Right atrium auricular region (tissue), 2 donors: ENCODE measurements around the gene NR4A2. TPM values are rescaled to one million over a fixed set of nuclear protein-coding genes. Genes with fewer than 3 reads are reported as not detected.

Experiments used
- DNase-seq: peaks from one replicate; pipeline ENCODE4 v3.0.0-alpha.2; 2019; ENCODE audit warnings: low spot score
- H3K27ac ChIP-seq, 2 donors: fragments of 200-600 bp; sonication (generic); 1 replicate in 1 of 2; 2 replicates in 1 of 2; pipeline ENCODE4 v1.5.1; 2016 to 2019
- H3K27me3 ChIP-seq, 2 donors: fragments of 200-600 bp; sonication (generic); one replicate each; pipeline versions ENCODE4 v1.5.1 to v1.6.0; 2017 to 2019
- H3K36me3 ChIP-seq: fragments of 200-600 bp; sonication (generic); one replicate; pipeline ENCODE4 v1.5.1; 2016
- H3K4me1 ChIP-seq, 2 donors: fragments of 200-600 bp; sonication (generic); one replicate each; pipeline versions ENCODE4 v1.5.1 to v1.6.0; 2017 to 2019
- H3K4me3 ChIP-seq, 2 donors: fragments of 200-600 bp; sonication (generic); 1 replicate in 1 of 2; 2 replicates in 1 of 2; pipeline ENCODE4 v1.5.1; 2017 to 2019; ENCODE audit warnings: mild to moderate bottlenecking in 1 of 2, moderate library complexity in 1 of 2
- H3K9me3 ChIP-seq, 2 donors: fragments of 200-600 bp; sonication (generic); one replicate each; pipeline ENCODE4 v1.5.1; 2019
- total RNA-seq, 2 donors: library from RNA; depleted of rRNA; stranded (reverse); fragments of >200 nt; gene quantifications; one replicate each; pipeline ENCODE4 v1.1.0, GENCODE V29; 2016
- TF ChIP-seq, protein P1 (sequence below), 2 donors: fragments of 200-600 bp; sonication (generic); IDR thresholded peaks; one replicate each; pipeline ENCODE4 v1.5.1; 2019; ENCODE audit warnings: antibody characterized with exemption in 2 of 2

The NR4A2 gene
- total RNA-seq, 2 donors from 2014 or later: 3.7 to 8.9 TPM

DNA sequence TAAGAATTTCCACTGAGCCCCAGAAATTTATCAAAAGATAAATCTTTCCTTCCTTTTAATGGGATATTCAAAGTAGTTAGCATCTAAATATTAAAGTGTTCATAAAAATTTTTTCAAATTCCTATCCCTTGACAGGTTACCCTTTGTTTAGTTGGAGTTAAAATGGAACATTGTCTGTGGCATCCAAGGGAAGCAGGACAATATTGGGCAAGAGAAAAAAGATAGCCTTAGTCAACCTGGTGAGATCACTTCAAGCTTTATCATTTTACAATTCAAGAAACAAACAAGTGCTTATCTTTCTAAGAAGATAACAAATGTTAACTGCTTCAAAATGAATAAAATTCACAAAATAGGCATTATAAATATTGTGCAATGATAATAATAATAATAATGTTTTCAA lies 21.7 kb downstream of the NR4A2 start:
- Histone ChIP-seq H3K27ac (no peak overlapping the region), H3K4me3 (no peak overlapping the region), H3K4me1 (no peaks in the 10 kb centered on the region), H3K27me3 (no peaks in the 10 kb centered on the region), H3K36me3 (no peaks in the 10 kb centered on the region), H3K9me3 (no peaks in the 10 kb centered on the region)
- TF ChIP-seq, protein P1, sequence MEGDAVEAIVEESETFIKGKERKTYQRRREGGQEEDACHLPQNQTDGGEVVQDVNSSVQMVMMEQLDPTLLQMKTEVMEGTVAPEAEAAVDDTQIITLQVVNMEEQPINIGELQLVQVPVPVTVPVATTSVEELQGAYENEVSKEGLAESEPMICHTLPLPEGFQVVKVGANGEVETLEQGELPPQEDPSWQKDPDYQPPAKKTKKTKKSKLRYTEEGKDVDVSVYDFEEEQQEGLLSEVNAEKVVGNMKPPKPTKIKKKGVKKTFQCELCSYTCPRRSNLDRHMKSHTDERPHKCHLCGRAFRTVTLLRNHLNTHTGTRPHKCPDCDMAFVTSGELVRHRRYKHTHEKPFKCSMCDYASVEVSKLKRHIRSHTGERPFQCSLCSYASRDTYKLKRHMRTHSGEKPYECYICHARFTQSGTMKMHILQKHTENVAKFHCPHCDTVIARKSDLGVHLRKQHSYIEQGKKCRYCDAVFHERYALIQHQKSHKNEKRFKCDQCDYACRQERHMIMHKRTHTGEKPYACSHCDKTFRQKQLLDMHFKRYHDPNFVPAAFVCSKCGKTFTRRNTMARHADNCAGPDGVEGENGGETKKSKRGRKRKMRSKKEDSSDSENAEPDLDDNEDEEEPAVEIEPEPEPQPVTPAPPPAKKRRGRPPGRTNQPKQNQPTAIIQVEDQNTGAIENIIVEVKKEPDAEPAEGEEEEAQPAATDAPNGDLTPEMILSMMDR (IDR thresholded peaks at IDR 0.05): no peak
- DNase-seq: no peak

DNA sequence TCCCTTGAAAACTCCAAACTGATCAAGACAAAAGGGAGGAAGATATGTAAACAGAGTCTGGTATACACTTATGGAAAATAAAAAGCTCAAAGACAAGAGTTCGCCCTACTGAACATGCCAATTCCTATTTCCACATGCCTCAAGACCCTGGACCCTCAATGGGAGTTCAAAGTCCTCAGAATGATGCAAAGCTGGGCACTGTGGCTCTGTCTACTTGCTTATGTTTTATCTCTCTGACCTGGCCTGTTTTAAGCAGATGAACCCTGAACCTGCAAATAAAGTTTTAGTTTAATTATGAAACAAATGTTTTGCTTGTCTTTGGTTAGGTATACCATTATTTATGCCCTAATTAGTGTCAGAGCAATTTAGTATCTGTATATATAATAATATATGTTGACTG lies 22.6 kb downstream of the NR4A2 start:
- Histone ChIP-seq H3K27ac (no peak overlapping the region), H3K9me3 (no peaks in the 10 kb centered on the region), H3K27me3 (no peaks in the 10 kb centered on the region), H3K36me3 (no peaks in the 10 kb centered on the region), H3K4me3 (no peak overlapping the region), H3K4me1 (no peaks in the 10 kb centered on the region)
- TF ChIP-seq, protein P1 (IDR thresholded peaks at IDR 0.05): no peak
- no peak for DNase-seq

DNA sequence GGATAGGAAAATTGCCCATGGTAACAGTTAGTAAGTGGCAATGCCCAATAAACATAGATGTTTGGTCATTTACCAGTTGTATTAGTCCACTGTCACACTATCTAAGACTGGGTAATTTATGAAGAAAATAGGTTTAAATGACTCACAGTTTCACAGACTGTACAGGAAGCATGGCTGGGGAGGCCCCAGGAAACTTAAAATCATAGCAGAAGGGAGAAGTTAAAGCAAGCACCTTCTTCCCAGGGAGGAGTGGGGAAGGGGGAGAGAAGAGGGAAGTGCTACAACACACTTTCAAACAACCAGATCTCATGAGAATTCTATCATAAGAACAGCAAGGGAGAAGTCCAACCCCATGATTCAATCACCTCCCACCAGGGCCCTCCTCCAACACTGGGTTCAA lies 23.4 kb downstream of the NR4A2 start:
- Histone ChIP-seq H3K36me3 (no peaks in the 10 kb centered on the region), H3K4me3 (no peak overlapping the region), H3K9me3 (no peaks in the 10 kb centered on the region), H3K27ac (no peak overlapping the region), H3K4me1 (no peaks in the 10 kb centered on the region), H3K27me3 (no peaks in the 10 kb centered on the region)
- DNase-seq: no peak
- TF ChIP-seq, protein P1 (IDR thresholded peaks at IDR 0.05): no peak

DNA sequence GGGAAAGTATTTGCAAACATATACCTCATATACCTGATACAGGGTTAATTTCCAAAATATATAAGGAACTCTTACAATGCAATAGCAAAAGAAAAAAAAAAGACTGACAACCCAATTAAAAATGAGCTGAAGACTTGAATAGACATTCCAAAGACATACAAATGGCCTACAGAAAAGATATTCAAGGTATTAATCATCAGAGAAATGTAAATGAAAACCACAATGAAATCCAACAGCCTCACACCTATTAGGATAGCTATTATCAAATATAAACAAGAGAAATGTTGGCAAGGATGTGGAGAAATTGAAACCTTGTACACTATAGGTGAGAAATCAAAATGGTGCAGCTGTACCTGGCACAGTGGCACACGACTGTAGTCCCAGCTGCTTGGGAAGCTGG lies 25.7 kb downstream of the NR4A2 start:
- Histone ChIP-seq H3K36me3 (no peaks in the 10 kb centered on the region), H3K27me3 (no peaks in the 10 kb centered on the region), H3K27ac (no peak overlapping the region), H3K4me1 (no peaks in the 10 kb centered on the region), H3K9me3 (no peaks in the 10 kb centered on the region), H3K4me3 (no peak overlapping the region)
- no peak for DNase-seq
- TF ChIP-seq, protein P1 (IDR thresholded peaks at IDR 0.05): no peak

DNA sequence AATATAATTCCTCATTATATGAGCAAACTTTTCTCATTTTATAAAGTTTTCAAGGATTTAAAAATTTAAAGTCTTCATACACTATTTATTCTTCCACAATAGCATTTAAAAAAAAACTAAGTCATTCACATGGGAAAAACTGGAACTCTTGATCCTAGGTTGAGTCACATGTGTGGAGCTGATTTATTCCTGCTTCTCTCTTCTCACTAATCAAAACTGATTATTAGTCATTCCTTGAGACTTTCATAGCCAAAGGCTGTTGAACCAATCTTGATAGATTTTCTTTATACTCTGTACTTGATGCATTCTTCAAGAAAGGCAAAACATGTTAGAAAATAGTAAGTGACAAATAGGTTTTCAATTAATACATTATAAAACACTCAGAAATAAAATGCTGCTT lies 27.4 kb downstream of the NR4A2 start:
- Histone ChIP-seq H3K27ac (no peak overlapping the region), H3K9me3 (peaks cover 0 to 3% of the 10 kb centered on the region in 2 donors), H3K4me1 (no peaks in the 10 kb centered on the region), H3K27me3 (no peaks in the 10 kb centered on the region), H3K4me3 (no peak overlapping the region), H3K36me3 (no peaks in the 10 kb centered on the region)
- TF ChIP-seq, protein P1 (IDR thresholded peaks at IDR 0.05): no peak
- no peak for DNase-seq

DNA sequence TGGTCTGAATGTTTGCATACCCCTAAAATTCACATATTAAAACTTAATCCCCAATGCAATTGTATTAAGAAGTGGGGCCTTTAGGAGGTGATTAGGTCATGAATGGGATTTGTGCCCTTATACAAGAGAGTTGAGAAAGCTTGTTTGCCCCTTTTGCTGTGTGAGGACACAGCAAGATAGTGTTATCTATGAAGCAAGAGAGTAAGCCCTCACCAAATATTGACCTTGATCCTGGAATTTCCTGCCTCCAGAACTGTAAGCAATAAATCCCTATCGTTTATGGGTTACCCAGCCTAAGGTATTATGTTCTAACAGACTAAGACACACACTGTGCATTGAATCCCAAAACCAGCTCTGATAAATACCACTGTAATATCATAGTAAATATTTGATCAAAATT lies 32.2 kb downstream of the NR4A2 start:
- Histone ChIP-seq H3K27me3 (no peaks in the 10 kb centered on the region), H3K4me3 (no peak overlapping the region), H3K36me3 (no peaks in the 10 kb centered on the region), H3K27ac (no peak overlapping the region), H3K9me3 (peaks cover 0 to 9% of the 10 kb centered on the region in 2 donors), H3K4me1 (no peaks in the 10 kb centered on the region)
- TF ChIP-seq, protein P1 (IDR thresholded peaks at IDR 0.05): no peak
- no peak for DNase-seq
